ENCODE results near the gene SLC7A10. TPM values are rescaled to one million over a fixed set of nuclear protein-coding genes. Genes with fewer than 3 reads are reported as not detected.

The SLC7A10 gene
- total and polyA plus RNA-seq, 2 donors from 2014 or later = 0.41 TPM; not detected in 1

- Histone ChIP-seq H3K4me1 (ENCODE audit: control insufficient read depth in 2 of 3, insufficient read depth in 2 of 3, low read depth in 1 of 3, low read length in 3 of 3) (peaks cover 0 to 5% (median 0%) of the 10 kb centered on the region in 3 donors), H3K27me3 (ENCODE audit: control insufficient read depth, insufficient read depth, low read length) (peaks cover 14% of the 10 kb centered on the region), H3K9ac (ENCODE audit: low read length in 3 of 3) (no peak overlapping the region), H3K4me3 (ENCODE audit: low read length in 3 of 3) (no peak overlapping the region), H3K36me3 (ENCODE audit: control insufficient read depth in 2 of 3, insufficient read depth in 3 of 3, low read length in 3 of 3) (no peaks in the 10 kb centered on the region), H3K9me3 (ENCODE audit: control insufficient read depth in 2 of 3, insufficient read depth in 1 of 3, low read length in 3 of 3) (peaks cover 0 to 18% (median 5%) of the 10 kb centered on the region in 3 donors), H3K27ac (ENCODE audit: low read depth in 2 of 2, low read length in 2 of 2) (no peak overlapping the region)
- no peak for DNase-seq
- intact Hi-C loops (cut with DNase I) = no loop called here
- FAIRE-seq = peak; percentile 41
- no peak for TF ChIP-seq CTCF (IDR thresholded peaks at IDR 0.05; ENCODE audit: borderline replicate concordance, extremely low read depth, insufficient read depth)
These were observed 2.4 kb upstream of the SLC7A10 start for GRCh38 chr19:33227870-33228599.

GRCh38 chr19:33227242-33227650, 1.6 kb upstream of the SLC7A10 start:
- DNase-seq (no peak), FAIRE-seq (no peak)
- intact Hi-C loops (cut with DNase I) = no loop called here
- Histone ChIP-seq H3K9ac (ENCODE audit: low read length in 3 of 3) (no peak overlapping the region), H3K4me1 (ENCODE audit: control insufficient read depth in 2 of 3, insufficient read depth in 2 of 3, low read depth in 1 of 3, low read length in 3 of 3) (peaks cover 0 to 4% (median 0%) of the 10 kb centered on the region in 3 donors), H3K9me3 (ENCODE audit: control insufficient read depth in 2 of 3, insufficient read depth in 1 of 3, low read length in 3 of 3) (peaks cover 0 to 18% (median 5%) of the 10 kb centered on the region in 3 donors), H3K27ac (ENCODE audit: low read depth in 2 of 2, low read length in 2 of 2) (no peak overlapping the region), H3K36me3 (ENCODE audit: control insufficient read depth in 2 of 3, insufficient read depth in 3 of 3, low read length in 3 of 3) (no peaks in the 10 kb centered on the region), H3K4me3 (ENCODE audit: low read length in 3 of 3) (no peak overlapping the region), H3K27me3 (ENCODE audit: control insufficient read depth, insufficient read depth, low read length) (peaks cover 14% of the 10 kb centered on the region)
- TF ChIP-seq CTCF (IDR thresholded peaks at IDR 0.05; ENCODE audit: borderline replicate concordance, extremely low read depth, insufficient read depth) = no peak

- FAIRE-seq (no peak), DNase-seq (peak in 4 of 5 donors; percentile 31 to 76 (median 54))
- Histone ChIP-seq H3K36me3 (ENCODE audit: control insufficient read depth in 2 of 3, insufficient read depth in 3 of 3, low read length in 3 of 3) (no peaks in the 10 kb centered on the region), H3K9me3 (ENCODE audit: control insufficient read depth in 2 of 3, insufficient read depth in 1 of 3, low read length in 3 of 3) (peaks cover 0 to 18% (median 5%) of the 10 kb centered on the region in 3 donors), H3K27me3 (ENCODE audit: control insufficient read depth, insufficient read depth, low read length) (peaks cover 14% of the 10 kb centered on the region), H3K27ac (ENCODE audit: low read depth in 2 of 2, low read length in 2 of 2) (no peak overlapping the region), H3K9ac (ENCODE audit: low read length in 3 of 3) (no peak overlapping the region), H3K4me1 (ENCODE audit: control insufficient read depth in 2 of 3, insufficient read depth in 2 of 3, low read depth in 1 of 3, low read length in 3 of 3) (peaks cover 0 to 4% (median 0%) of the 10 kb centered on the region in 3 donors), H3K4me3 (ENCODE audit: low read length in 3 of 3) (no peak overlapping the region)
- no peak for TF ChIP-seq CTCF (IDR thresholded peaks at IDR 0.05; ENCODE audit: borderline replicate concordance, extremely low read depth, insufficient read depth)
- intact Hi-C loops (cut with DNase I) = no loop called here
These were observed 1.0 kb upstream of the SLC7A10 start for GRCh38 chr19:33226550-33227241.
